HL-60 (cell line): ENCODE data around the gene SVOPL.

Source experiments
- DNase-seq, 2 experiments: peaks; one replicate each; pipeline ENCODE4 v3.0.0-alpha.2; 2010 to 2020; ENCODE audit warnings: low read depth in 1 of 2, low spot score in 1 of 2
- H3K27ac ChIP-seq: fragments of 250-450 bp; sonication (Bioruptor Pico); replicated peaks from 2 replicates; pipeline ENCODE4 v1.5.1; 2020; ENCODE audit warnings: mild to moderate bottlenecking, moderate library complexity
- H3K27me3 ChIP-seq: fragments of 250-450 bp; sonication (Bioruptor Pico); 2 replicates; pipeline ENCODE4 v1.5.1; 2021; ENCODE audit warnings: mild to moderate bottlenecking, moderate library complexity; ENCODE audit not compliant: insufficient read depth, poor library complexity, severe bottlenecking
- H3K4me3 ChIP-seq: replicated peaks from 2 replicates; pipeline ENCODE4 v1.5.1; 2011; ENCODE audit warnings: mild to moderate bottlenecking, control low read depth, low read length; ENCODE audit not compliant: insufficient read depth
- CTCF ChIP-seq: IDR thresholded peaks from one replicate; pipeline ENCODE4 v1.5.1; 2011; ENCODE audit warnings: low read length, control low read depth, inconsistent platforms; ENCODE audit not compliant: insufficient read depth
- GABPA ChIP-seq: IDR thresholded peaks from 2 replicates; pipeline ENCODE4 v1.6.1; 2012; ENCODE audit warnings: low read depth
- POLR2AphosphoS5 ChIP-seq: IDR thresholded peaks from 2 replicates; pipeline ENCODE4 v1.6.1; 2012; ENCODE audit warnings: low read depth
- REST ChIP-seq: IDR thresholded peaks from 2 replicates; pipeline ENCODE4 v1.6.1; 2012; ENCODE audit warnings: low read depth; ENCODE audit not compliant: insufficient replicate concordance
- SPI1 ChIP-seq: IDR thresholded peaks from 2 replicates; pipeline ENCODE4 v1.6.1; 2012; ENCODE audit warnings: low read depth, mild to moderate bottlenecking, borderline replicate concordance

SVOPL gene

GRCh38 chr7:138590154-138590553 lies 111.0 kb downstream of the SVOPL start:
- H3K27me3 ChIP-seq = no peaks in the 10 kb centered on the region
- H3K4me3 ChIP-seq = no peak overlapping the region
- no peak overlapping the region for H3K27ac ChIP-seq
- no peak for DNase-seq
- no peak for TF ChIP-seq GABPA
- no peak for TF ChIP-seq CTCF
- TF ChIP-seq POLR2AphosphoS5 = no peak
- no peak for TF ChIP-seq SPI1
- TF ChIP-seq REST = no peak

- Histone ChIP-seq H3K27me3 (no peaks in the 10 kb centered on the region), H3K27ac (no peak overlapping the region), H3K4me3 (no peak overlapping the region)
- no peak for TF ChIP-seq GABPA
- no peak for TF ChIP-seq POLR2AphosphoS5
- no peak for TF ChIP-seq SPI1
- TF ChIP-seq CTCF = no peak
- TF ChIP-seq REST = no peak
- DNase-seq = no peak
Measured at GRCh38 chr7:138588986-138589385, 112.2 kb downstream of the SVOPL start.

- H3K4me3 ChIP-seq = no peak overlapping the region
Measured at GRCh38 chr7:138587485-138587884, 113.7 kb downstream of the SVOPL start.

More at GRCh38 chr7:138587485-138587884, 113.7 kb downstream of the SVOPL start:
- H3K27me3 ChIP-seq = no peaks in the 10 kb centered on the region
- no peak for TF ChIP-seq POLR2AphosphoS5
- no peak for TF ChIP-seq SPI1
- TF ChIP-seq REST = no peak
- TF ChIP-seq GABPA = no peak
- TF ChIP-seq CTCF = no peak
- no peak for DNase-seq
- H3K27ac ChIP-seq = no peak overlapping the region
